ENCODE data around the gene PEX14.
A peak's percentile ranks its signal among the peaks of the same experiment; 100 is the strongest.

PEX14 gene

DNA sequence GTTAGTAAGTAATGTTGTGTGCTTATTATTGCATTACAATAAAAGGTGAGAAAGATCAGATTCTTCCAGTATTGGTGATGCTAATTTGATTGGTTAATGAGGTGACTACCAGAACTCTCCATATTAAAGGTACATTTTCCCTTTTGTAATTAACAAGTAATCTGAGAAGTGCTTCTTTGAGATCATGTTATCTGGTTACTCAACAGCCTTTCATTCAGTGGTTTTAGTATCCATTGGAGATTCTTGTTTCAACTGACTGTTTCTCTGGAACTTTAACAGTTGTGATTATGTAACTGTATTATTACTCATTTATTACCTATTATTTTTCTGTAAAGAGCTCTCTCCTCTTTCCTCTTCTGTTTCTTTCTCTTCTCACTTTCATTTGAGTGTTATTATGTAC lies 86.7 kb downstream of the PEX14 start:
- in situ Hi-C loops (cut with HindIII; ENCODE audit: low sequenced_read_pairs), result no loop called here

DNA sequence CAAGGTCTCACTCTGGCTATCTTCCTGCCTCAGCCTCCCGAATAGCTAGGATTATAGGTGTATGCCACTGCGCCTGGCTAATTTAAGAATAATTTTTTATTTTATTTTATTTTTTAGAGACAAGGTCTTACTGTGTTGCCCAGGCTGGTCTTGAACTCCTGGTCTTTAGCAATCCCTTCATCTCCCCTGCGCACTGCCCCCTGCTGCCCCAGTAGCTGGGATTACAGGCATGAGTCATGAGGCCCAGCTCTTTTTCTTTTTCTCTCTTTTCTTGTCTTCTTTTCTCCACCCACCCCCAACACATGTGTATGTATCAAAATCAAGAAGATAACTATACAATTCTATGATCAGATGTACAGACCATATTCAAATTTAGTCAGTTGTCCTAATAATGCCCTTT lies 87.2 kb downstream of the PEX14 start:
- TF ChIP-seq, protein P1, sequence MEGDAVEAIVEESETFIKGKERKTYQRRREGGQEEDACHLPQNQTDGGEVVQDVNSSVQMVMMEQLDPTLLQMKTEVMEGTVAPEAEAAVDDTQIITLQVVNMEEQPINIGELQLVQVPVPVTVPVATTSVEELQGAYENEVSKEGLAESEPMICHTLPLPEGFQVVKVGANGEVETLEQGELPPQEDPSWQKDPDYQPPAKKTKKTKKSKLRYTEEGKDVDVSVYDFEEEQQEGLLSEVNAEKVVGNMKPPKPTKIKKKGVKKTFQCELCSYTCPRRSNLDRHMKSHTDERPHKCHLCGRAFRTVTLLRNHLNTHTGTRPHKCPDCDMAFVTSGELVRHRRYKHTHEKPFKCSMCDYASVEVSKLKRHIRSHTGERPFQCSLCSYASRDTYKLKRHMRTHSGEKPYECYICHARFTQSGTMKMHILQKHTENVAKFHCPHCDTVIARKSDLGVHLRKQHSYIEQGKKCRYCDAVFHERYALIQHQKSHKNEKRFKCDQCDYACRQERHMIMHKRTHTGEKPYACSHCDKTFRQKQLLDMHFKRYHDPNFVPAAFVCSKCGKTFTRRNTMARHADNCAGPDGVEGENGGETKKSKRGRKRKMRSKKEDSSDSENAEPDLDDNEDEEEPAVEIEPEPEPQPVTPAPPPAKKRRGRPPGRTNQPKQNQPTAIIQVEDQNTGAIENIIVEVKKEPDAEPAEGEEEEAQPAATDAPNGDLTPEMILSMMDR (IDR thresholded peaks at IDR 0.05; ENCODE audit: low read depth, low read length, missing control alignments), result no peak
- DNase-seq (ENCODE audit: low read depth), result no peak
- in situ Hi-C loops (cut with HindIII; ENCODE audit: low sequenced_read_pairs), result no loop called here
- no peak overlapping the region for H3K4me3 ChIP-seq (ENCODE audit: low read depth, low read length)

More for the DNA sequence above, 86.7 kb downstream of the PEX14 start:
- no peak overlapping the region for H3K4me3 ChIP-seq (ENCODE audit: low read depth, low read length)
- peak; percentile 15 for DNase-seq (ENCODE audit: low read depth)
- TF ChIP-seq, protein P1 (IDR thresholded peaks at IDR 0.05; ENCODE audit: low read depth, low read length, missing control alignments), result no peak

DNA sequence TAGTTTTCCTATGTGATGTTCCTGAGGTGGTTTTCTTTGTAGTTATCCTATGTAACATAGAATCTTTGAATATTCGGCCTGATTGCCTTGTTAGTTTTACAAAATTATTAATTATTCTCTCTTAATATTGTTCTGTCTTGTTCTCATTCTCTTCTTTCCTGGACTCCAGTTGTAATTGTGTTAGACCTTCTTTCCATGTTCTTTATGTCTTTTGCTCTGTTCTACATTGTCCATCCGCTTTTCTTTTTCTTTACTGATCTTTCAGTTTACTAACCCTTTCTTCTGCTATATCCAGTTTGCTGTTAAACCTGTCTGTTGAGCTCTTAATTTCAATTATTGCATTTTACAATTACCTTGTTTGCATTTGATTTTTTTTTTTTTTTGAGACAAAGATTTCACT lies 89.3 kb downstream of the PEX14 start:
- no peak overlapping the region for H3K4me3 ChIP-seq (ENCODE audit: low read depth, low read length)
- no peak for DNase-seq (ENCODE audit: low read depth)
- TF ChIP-seq, protein P1 (IDR thresholded peaks at IDR 0.05; ENCODE audit: low read depth, low read length, missing control alignments), result no peak
- in situ Hi-C loops (cut with HindIII; ENCODE audit: low sequenced_read_pairs), result no loop called here

DNA sequence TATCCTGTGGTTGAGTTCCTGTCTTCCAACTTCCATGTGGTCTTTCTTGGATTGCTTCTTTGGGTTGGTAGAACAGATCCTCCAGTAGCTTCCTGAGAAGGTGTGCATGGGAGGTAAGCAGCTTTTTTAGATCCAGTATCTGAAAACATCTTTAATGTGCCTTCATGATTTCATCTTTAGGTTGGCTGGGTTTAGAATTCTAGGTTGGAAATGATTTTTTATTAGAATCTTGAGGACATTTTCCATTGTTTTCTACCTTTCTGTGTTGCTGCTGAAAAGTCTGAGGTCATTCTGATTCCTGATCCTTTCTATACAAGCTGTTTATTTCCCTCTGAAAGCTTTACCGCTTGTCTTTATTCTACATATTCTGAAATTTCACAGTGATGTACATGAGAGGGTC lies 94.8 kb downstream of the PEX14 start:
- in situ Hi-C loops (cut with HindIII; ENCODE audit: low sequenced_read_pairs), result no loop called here
- TF ChIP-seq, protein P1 (IDR thresholded peaks at IDR 0.05; ENCODE audit: low read depth, low read length, missing control alignments), result no peak
- DNase-seq (ENCODE audit: low read depth), result no peak
- H3K4me3 ChIP-seq (ENCODE audit: low read depth, low read length), result no peak overlapping the region

DNA sequence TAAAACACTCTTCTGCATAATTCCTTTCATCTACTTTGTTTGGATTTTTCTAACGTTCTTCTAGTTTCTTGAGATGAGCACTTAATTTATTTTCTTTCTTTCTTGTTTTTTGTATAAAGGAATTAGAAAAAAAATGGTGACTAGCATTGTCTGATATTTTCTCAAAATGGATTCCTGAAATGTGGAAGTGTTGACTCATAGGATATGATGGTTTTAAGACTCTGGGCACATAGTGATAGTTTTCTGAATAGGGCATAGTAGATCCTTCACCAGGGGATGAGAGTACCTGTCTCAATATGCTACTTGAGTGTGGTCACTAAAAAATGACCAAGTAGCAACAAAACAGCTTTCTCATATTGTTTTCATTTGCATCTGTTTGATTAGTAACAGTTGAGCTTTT lies 100.9 kb downstream of the PEX14 start:
- no peak for DNase-seq (ENCODE audit: low read depth)
- in situ Hi-C loops (cut with HindIII; ENCODE audit: low sequenced_read_pairs), result no loop called here
- H3K4me3 ChIP-seq (ENCODE audit: low read depth, low read length), result no peak overlapping the region
- TF ChIP-seq, protein P1 (IDR thresholded peaks at IDR 0.05; ENCODE audit: low read depth, low read length, missing control alignments), result no peak

DNA sequence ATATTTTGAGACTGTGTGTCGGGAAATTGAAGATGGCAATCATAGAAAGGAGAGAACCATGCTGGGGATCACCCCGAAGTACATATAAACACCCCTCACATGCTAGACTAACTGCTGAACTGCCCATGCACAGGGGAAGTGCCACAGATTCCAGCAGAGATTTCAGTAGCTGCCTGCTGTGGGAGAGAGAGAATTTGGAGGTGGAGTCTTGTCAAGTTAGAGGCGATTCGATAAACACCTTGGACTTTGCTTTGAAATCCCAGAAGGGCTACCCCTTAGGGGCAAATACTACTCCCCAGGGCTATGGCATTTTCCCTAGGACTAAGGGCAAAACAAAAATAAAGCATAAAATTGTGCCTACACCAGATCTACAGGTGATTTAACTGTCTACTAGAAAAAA lies 103.3 kb downstream of the PEX14 start:
- no peak overlapping the region for H3K4me3 ChIP-seq (ENCODE audit: low read depth, low read length)
- TF ChIP-seq, protein P1 (IDR thresholded peaks at IDR 0.05; ENCODE audit: low read depth, low read length, missing control alignments), result no peak
- in situ Hi-C loops (cut with HindIII; ENCODE audit: low sequenced_read_pairs), result no loop called here
- no peak for DNase-seq (ENCODE audit: low read depth)

DNA sequence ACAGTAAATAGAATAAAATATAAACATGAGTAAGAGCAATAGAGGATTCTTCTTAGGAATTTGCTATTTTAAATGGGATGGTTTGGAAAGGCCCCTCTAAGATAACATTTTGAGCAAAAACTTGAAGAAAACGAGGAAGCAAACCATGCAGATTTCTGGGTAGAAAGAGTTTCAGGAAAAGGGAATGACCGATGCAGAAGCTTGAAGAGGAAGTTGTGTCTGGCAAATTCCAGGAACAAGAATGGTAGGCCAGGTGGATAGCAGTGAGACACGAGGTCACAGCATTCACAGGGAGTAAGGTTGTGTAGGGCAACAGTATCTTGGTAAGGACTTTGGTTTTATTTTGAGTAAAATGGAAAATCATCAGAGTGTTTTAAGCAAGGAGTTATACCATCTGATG lies 108.9 kb downstream of the PEX14 start:
- in situ Hi-C loops (cut with HindIII; ENCODE audit: low sequenced_read_pairs), result no loop called here
- no peak for DNase-seq (ENCODE audit: low read depth)

More for the DNA sequence above, 108.9 kb downstream of the PEX14 start:
- TF ChIP-seq, protein P1 (IDR thresholded peaks at IDR 0.05; ENCODE audit: low read depth, low read length, missing control alignments), result no peak
- H3K4me3 ChIP-seq (ENCODE audit: low read depth, low read length), result no peak overlapping the region
